Smooth muscle cell (in vitro differentiated cells): ENCODE measurements around the gene KIF7. TPM values are rescaled to one million over a fixed set of nuclear protein-coding genes. Genes with fewer than 3 reads are reported as not detected.

ENCODE experiments used
- DNase-seq: peaks from one replicate; lab custom pipeline; 2025; ENCODE audit not compliant: unreplicated experiment; lab: John Stamatoyannopoulos, UW
- H2AFZ ChIP-seq: fragments of 200-600 bp; sonication (generic); 2 replicates; pipeline ENCODE4 v1.6.0; 2016; ENCODE audit warnings: antibody characterized with exemption, low read depth, mild to moderate bottlenecking
- H3F3A ChIP-seq: fragments of 200-600 bp; sonication (generic); 2 replicates; pipeline ENCODE4 v1.6.0; 2017; ENCODE audit warnings: antibody characterized with exemption, low read depth
- H3K27ac ChIP-seq: fragments of 200-600 bp; sonication (generic); 2 replicates; pipeline ENCODE4 v1.5.1; 2016; ENCODE audit warnings: low read depth, mild to moderate bottlenecking
- H3K27me3 ChIP-seq: fragments of 200-600 bp; sonication (generic); 2 replicates; pipeline ENCODE4 v1.6.1; 2016; ENCODE audit warnings: low read depth, mild to moderate bottlenecking
- H3K36me3 ChIP-seq: fragments of 200-600 bp; sonication (generic); 2 replicates; pipeline ENCODE4 v1.5.1; 2016; ENCODE audit warnings: low read depth
- H3K4me1 ChIP-seq: fragments of 200-600 bp; sonication (generic); 2 replicates; pipeline ENCODE4 v1.5.1; 2016; ENCODE audit warnings: low read depth
- H3K4me2 ChIP-seq: fragments of 200-600 bp; sonication (generic); 2 replicates; pipeline ENCODE4 v1.6.0; 2016; ENCODE audit warnings: mild to moderate bottlenecking
- H3K4me3 ChIP-seq: fragments of 200-600 bp; sonication (generic); 2 replicates; pipeline ENCODE4 v1.5.1; 2016; ENCODE audit warnings: mild to moderate bottlenecking
- H3K79me2 ChIP-seq: fragments of 200-600 bp; sonication (generic); 2 replicates; pipeline ENCODE4 v1.6.0; 2016; ENCODE audit warnings: low read depth, mild to moderate bottlenecking
- H3K9ac ChIP-seq: fragments of 200-600 bp; sonication (generic); 2 replicates; pipeline ENCODE4 v1.6.0; 2016; ENCODE audit warnings: low read depth
- H3K9me3 ChIP-seq: fragments of 200-600 bp; sonication (generic); replicated peaks from 2 replicates; pipeline ENCODE4 v1.5.1; 2016; ENCODE audit warnings: low read depth
- H4K20me1 ChIP-seq: fragments of 200-600 bp; sonication (generic); 2 replicates; pipeline ENCODE4 v1.6.0; 2016; ENCODE audit warnings: low read depth
- CTCF ChIP-seq: fragments of 200-600 bp; sonication (generic); IDR thresholded peaks from 2 replicates; pipeline ENCODE4 v1.5.1; 2017; ENCODE audit warnings: borderline replicate concordance, mild to moderate bottlenecking, antibody characterized with exemption; ENCODE audit not compliant: insufficient read depth, poor library complexity, severe bottlenecking
- WGBS: methylation state at CpG from one replicate; pipeline ENCODE4 v1.1.7; 2016; ENCODE audit warnings: low lambda C conversion rate; 5-methylcytosine and 5-hydroxymethylcytosine counted together
- polyA plus RNA-seq: library from polyadenylated mRNA; unstranded; fragments of >200 nt; fragmentation: Nextera tagmentation; extraction: Ambion mirVana; gene quantifications from 2 replicates; pipeline ENCODE4 v1.2.1, GENCODE V29; 2016
- total RNA-seq: library from RNA; depleted of rRNA; stranded (reverse); fragments of >200 nt; gene quantifications from 2 replicates; pipeline ENCODE4 v1.2.3, GENCODE V29; 2014

Gene KIF7
- total and polyA plus RNA-seq, 2 experiments from 2014 or later: 4.8 to 7.6 TPM

- peak; percentile 20 for DNase-seq
- H3K4me1 ChIP-seq: no peaks in the 10 kb centered on the region
- H3K4me2 ChIP-seq: peak overlapping the region; percentile 87
- H3K4me3 ChIP-seq: peak overlapping the region; percentile 53
- H3K27me3 ChIP-seq: no peaks in the 10 kb centered on the region
- H2AFZ ChIP-seq: peak overlapping the region; percentile 90
- peak overlapping the region; percentile 38 for H3K27ac ChIP-seq
- no peaks in the 10 kb centered on the region for H3K36me3 ChIP-seq
- peak overlapping the region; percentile 51 for H3K9ac ChIP-seq
- no peaks in the 10 kb centered on the region for H4K20me1 ChIP-seq
- H3F3A ChIP-seq: peaks cover 7% of the 10 kb centered on the region
- no peak for TF ChIP-seq CTCF
- H3K79me2 ChIP-seq: no peaks in the 10 kb centered on the region
- H3K9me3 ChIP-seq: no peaks in the 10 kb centered on the region
- 7% methylated on average over 61 of the region's 72 CpGs for WGBS
Observed at GRCh38 chr15:89665449-89666181, 10.3 kb upstream of the KIF7 start.

- H3K27me3 ChIP-seq: no peaks in the 10 kb centered on the region
- H4K20me1 ChIP-seq: no peaks in the 10 kb centered on the region
- no peak overlapping the region for H3K27ac ChIP-seq
- no peaks in the 10 kb centered on the region for H3K4me1 ChIP-seq
- peaks cover 7% of the 10 kb centered on the region for H3F3A ChIP-seq
- H3K4me2 ChIP-seq: peak overlapping the region; percentile 87
- H3K4me3 ChIP-seq: peak overlapping the region; percentile 53
- DNase-seq: no peak
- H3K9ac ChIP-seq: no peak overlapping the region
- no peaks in the 10 kb centered on the region for H3K9me3 ChIP-seq
- H2AFZ ChIP-seq: peak overlapping the region; percentile 78
- 88% methylated on average over 13 of the region's 13 CpGs for WGBS
- H3K79me2 ChIP-seq: no peaks in the 10 kb centered on the region
- no peak for TF ChIP-seq CTCF
- no peaks in the 10 kb centered on the region for H3K36me3 ChIP-seq
Observed at GRCh38 chr15:89664441-89665350, 9.4 kb upstream of the KIF7 start.

- no peak overlapping the region for H3K9ac ChIP-seq
- H3K4me1 ChIP-seq: no peaks in the 10 kb centered on the region
- no peaks in the 10 kb centered on the region for H3K79me2 ChIP-seq
- peak overlapping the region; percentile 74 for H3K4me2 ChIP-seq
- H3K4me3 ChIP-seq: no peak overlapping the region
- H2AFZ ChIP-seq: peak overlapping the region; percentile 90
- DNase-seq: no peak
- no peaks in the 10 kb centered on the region for H3K36me3 ChIP-seq
- H3K27me3 ChIP-seq: no peaks in the 10 kb centered on the region
- WGBS: 35% methylated on average over 11 of the region's 11 CpGs
- H4K20me1 ChIP-seq: no peaks in the 10 kb centered on the region
- H3K9me3 ChIP-seq: no peaks in the 10 kb centered on the region
- H3F3A ChIP-seq: peaks cover 7% of the 10 kb centered on the region
- TF ChIP-seq CTCF: no peak
- H3K27ac ChIP-seq: peak overlapping the region; percentile 64
Observed at GRCh38 chr15:89662893-89663626, 7.8 kb upstream of the KIF7 start.
